IMR-90 (cell line): ENCODE results near the gene SLC17A8. TPM values are rescaled to one million over a fixed set of nuclear protein-coding genes. Genes with fewer than 3 reads are reported as not detected.

Source experiments
- ATAC-seq: fragments of 200-7000 bp; cut with Tn5 transposase; 2 replicates; pipeline ENCODE4 v1.9.1; 2020; ENCODE audit warnings: low read depth, mild to moderate bottlenecking, moderate library complexity
- BruUV-seq: library from RNA; stranded (reverse); fragments of 400-500 nt; replicated peaks from 2 replicates; lab custom pipeline; 2021; lab: Mats Ljungman, UMichigan
- CTCF ChIA-PET: fragments of 300-600 bp; formaldehyde crosslinking; extraction: SDS; loops from one replicate; lab custom pipeline; 2021; ENCODE audit warnings: antibody characterized with exemption; lab: Yijun Ruan, JAX
- POLR2A ChIA-PET: fragments of 300-600 bp; sonication (Branson Sonifier 250); formaldehyde crosslinking; loops from one replicate; lab custom pipeline; 2022; ENCODE audit warnings: antibody characterized with exemption; ENCODE audit not compliant: unreplicated experiment; lab: Charles Lee
- DNase-seq: peaks from one replicate; pipeline ENCODE4 v3.0.0; 2013
- H2AFZ ChIP-seq: replicated peaks from 2 replicates; pipeline ENCODE3; 2013; ENCODE audit warnings: low read length, mild to moderate bottlenecking; ENCODE audit not compliant: poor library complexity
- H2AK5ac ChIP-seq: 2 replicates; pipeline ENCODE4 v1.6.1; 2013; ENCODE audit warnings: low read depth, low read length, inconsistent platforms
- H2AK9ac ChIP-seq: replicated peaks from 2 replicates; pipeline ENCODE3; 2013; ENCODE audit warnings: mild to moderate bottlenecking, low read depth, low read length, moderate library complexity; ENCODE audit not compliant: poor library complexity
- H2BK120ac ChIP-seq: 2 replicates; pipeline ENCODE4 v1.6.1; 2013; ENCODE audit warnings: low read depth, low read length, inconsistent platforms
- H2BK15ac ChIP-seq: 3 replicates; pipeline ENCODE4 v1.6.1; 2013; ENCODE audit warnings: low read depth, low read length, inconsistent platforms
- H2BK20ac ChIP-seq: 2 replicates; pipeline ENCODE4 v1.6.1; 2013; ENCODE audit warnings: low read depth, mild to moderate bottlenecking, inconsistent platforms, low read length, moderate library complexity
- H2BK5ac ChIP-seq: 2 replicates; pipeline ENCODE4 v1.6.1; 2013; ENCODE audit warnings: mild to moderate bottlenecking, low read depth, low read length, inconsistent platforms; ENCODE audit not compliant: poor library complexity, severe bottlenecking
- H3K14ac ChIP-seq: replicated peaks from 2 replicates; pipeline ENCODE4 v1.6.1; 2013; ENCODE audit warnings: low read depth, low read length, inconsistent platforms
- H3K18ac ChIP-seq: 2 replicates; pipeline ENCODE4 v1.6.1; 2013; ENCODE audit warnings: low read depth, low read length, control low read depth
- H3K23ac ChIP-seq: 2 replicates; pipeline ENCODE4 v1.6.1; 2013; ENCODE audit warnings: low read depth, low read length, inconsistent platforms
- H3K27ac ChIP-seq: 2 replicates; pipeline ENCODE4 v1.5.1; 2013; ENCODE audit warnings: mild to moderate bottlenecking, control low read depth, low read length; ENCODE audit not compliant: insufficient read depth
- H3K27me3 ChIP-seq: 2 replicates; pipeline ENCODE4 v1.6.1; 2013; ENCODE audit warnings: low read length; ENCODE audit not compliant: control insufficient read depth, insufficient read depth
- H3K36me3 ChIP-seq: 2 replicates; pipeline ENCODE4 v1.6.1; 2013; ENCODE audit warnings: low read length, mixed read lengths; ENCODE audit not compliant: control insufficient read depth, insufficient read depth
- H3K4ac ChIP-seq: 2 replicates; pipeline ENCODE4 v1.6.1; 2013; ENCODE audit warnings: low read depth, low read length, inconsistent platforms
- H3K4me1 ChIP-seq: 2 replicates; pipeline ENCODE4 v1.6.1; 2013; ENCODE audit warnings: low read length, mixed read lengths; ENCODE audit not compliant: control insufficient read depth, insufficient read depth
- H3K4me2 ChIP-seq: 2 replicates; pipeline ENCODE4 v1.6.1; 2013; ENCODE audit warnings: low read depth, mild to moderate bottlenecking, control low read depth, low read length, moderate library complexity
- H3K4me3 ChIP-seq: 2 replicates; pipeline ENCODE4 v1.5.1; 2013; ENCODE audit warnings: low read depth, mild to moderate bottlenecking, control low read depth, low read length, moderate library complexity; ENCODE audit not compliant: insufficient read depth
- H3K56ac ChIP-seq: 2 replicates; pipeline ENCODE4 v1.6.1; 2013; ENCODE audit warnings: low read length, inconsistent platforms; ENCODE audit not compliant: insufficient read depth; ENCODE audit errors: extremely low read depth
- H3K79me1 ChIP-seq, 2 experiments: 2 replicates each; pipeline ENCODE4 v1.6.1; 2013; ENCODE audit warnings: low read length in 2 of 2, inconsistent platforms in 1 of 2, low read depth in 1 of 2
- H3K9ac ChIP-seq: 2 replicates; pipeline ENCODE4 v1.6.1; 2013; ENCODE audit warnings: low read depth, low read length, control low read depth
- H3K9me1 ChIP-seq: 2 replicates; pipeline ENCODE4 v1.6.1; 2013; ENCODE audit warnings: low read length, inconsistent platforms; ENCODE audit not compliant: insufficient read depth
- H3K9me3 ChIP-seq: 2 replicates; pipeline ENCODE4 v1.6.1; 2013; ENCODE audit warnings: low read length; ENCODE audit not compliant: control insufficient read depth, insufficient read depth
- H4K20me1 ChIP-seq: 2 replicates; pipeline ENCODE4 v1.6.1; 2013; ENCODE audit warnings: low read length, inconsistent platforms; ENCODE audit not compliant: insufficient read depth
- H4K5ac ChIP-seq: 2 replicates; pipeline ENCODE4 v1.6.1; 2013; ENCODE audit warnings: mild to moderate bottlenecking, low read depth, low read length, control low read depth
- H4K8ac ChIP-seq, 2 experiments: 2 replicates each; pipeline ENCODE4 v1.6.1; 2013; ENCODE audit warnings: low read depth in 2 of 2, low read length in 2 of 2, control low read depth in 1 of 2, inconsistent platforms in 1 of 2
- H4K91ac ChIP-seq: 2 replicates; pipeline ENCODE4 v1.6.1; 2013; ENCODE audit warnings: low read depth, low read length, inconsistent platforms; ENCODE audit not compliant: insufficient read depth
- MAFK ChIP-seq: IDR thresholded peaks from 2 replicates; pipeline ENCODE4 v1.6.1; 2012; ENCODE audit warnings: low read depth, low read length, improper control_type of control experiment
- POLR2A ChIP-seq: IDR thresholded peaks from 2 replicates; pipeline ENCODE4 v1.6.1; 2012; ENCODE audit warnings: mild to moderate bottlenecking, low read depth, low read length
- RAD21 ChIP-seq: IDR thresholded peaks from 2 replicates; pipeline ENCODE4 v1.6.1; 2012; ENCODE audit warnings: low read length, improper control_type of control experiment
- WGBS, 2 experiments: methylation state at CpG; one replicate each; pipeline versions ENCODE4 v1.1.5 to v1.1.7; 2013; ENCODE audit warnings: missing lambda C conversion rate in 2 of 2; ENCODE audit not compliant: insufficient read length in 1 of 2; ENCODE audit errors: extremely low coverage in 2 of 2; 5-methylcytosine and 5-hydroxymethylcytosine counted together
- dilution Hi-C: fragments of 300-500 bp; cut with HindIII; formaldehyde crosslinking; loops from one replicate; pipeline ENCODE4 v1.14.3; 2018; ENCODE audit warnings: low sequenced_read_pairs; ENCODE audit not compliant: unreplicated experiment
- in situ Hi-C: fragments of 300-500 bp; cut with MboI; formaldehyde crosslinking; loops from 3 replicates; pipeline ENCODE4 v1.14.3; 2019; ENCODE audit warnings: low sequenced_read_pairs, inconsistent platforms, mixed read lengths
- intact Hi-C: fragments of 100-400 bp; cut with micrococcal nuclease; formaldehyde crosslinking; loops from 2 replicates; pipeline ENCODE4 v1.10.0; 2022
- polyA plus RNA-seq, 3 experiments: library from polyadenylated mRNA; depleted of rRNA; stranded (reverse); fragments of >200 nt; gene quantifications; 2 replicates each; pipeline ENCODE4 v1.2.3, GENCODE V29; 2012; ENCODE audit warnings: low replicate concordance in 1 of 3
- total RNA-seq: library from RNA; depleted of rRNA; stranded (reverse); fragments of >200 nt; gene quantifications from 2 replicates; pipeline ENCODE4 v1.2.3, GENCODE V29; 2012
- TF ChIP-seq, protein P1 (sequence below): conservative IDR thresholded peaks from 2 replicates; pipeline ENCODE4 v1.5.1; 2012; ENCODE audit warnings: mild to moderate bottlenecking, low read depth, low read length, improper control_type of control experiment
- TF ChIP-seq, protein P2 (sequence below): fragments of 150-350 bp; IDR thresholded peaks from 2 replicates; pipeline ENCODE4 v1.6.1; 2016; ENCODE audit warnings: low read depth, mild to moderate bottlenecking, low read length, moderate library complexity, borderline replicate concordance

SLC17A8 gene
- total and polyA plus RNA-seq, 2 of the 4 experiments (the other 2 are of a cell fraction): not detected

DNA sequence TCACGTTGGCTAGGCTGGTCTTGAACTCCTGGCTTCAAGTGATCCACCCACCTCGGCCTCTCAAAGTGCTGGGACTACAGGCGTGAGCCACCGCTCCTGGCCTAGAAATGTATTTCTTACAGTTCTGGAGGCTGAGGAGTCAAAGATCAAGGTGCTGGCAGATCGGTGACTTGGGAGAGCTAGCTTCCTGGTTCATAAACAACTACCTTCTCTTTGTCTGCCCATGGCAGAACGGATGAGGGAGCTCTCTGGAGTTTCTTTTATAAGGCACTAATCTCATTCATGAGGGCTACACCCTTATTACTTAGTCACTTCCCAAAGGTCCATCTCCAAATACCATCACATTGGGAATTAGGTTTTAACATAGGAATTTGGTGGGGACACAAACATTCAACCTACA lies 38.9 kb downstream of the SLC17A8 start:
- Histone ChIP-seq H2BK120ac (no peak overlapping the region), H3K4me1 (no peaks in the 10 kb centered on the region), H3K4ac (no peak overlapping the region), H3K9me1 (no peaks in the 10 kb centered on the region), H3K4me3 (no peak overlapping the region), H4K91ac (no peak overlapping the region), H2AK9ac (no peak overlapping the region), H3K27me3 (no peaks in the 10 kb centered on the region; the same call in 1 of the 2 replicates), H4K5ac (no peak overlapping the region), H2BK5ac (no peak overlapping the region), H3K4me2 (no peak overlapping the region), H2BK15ac (no peak overlapping the region), H3K9me3 (no peaks in the 10 kb centered on the region), H3K9ac (no peak overlapping the region), H3K14ac (no peak overlapping the region), H4K20me1 (no peaks in the 10 kb centered on the region), H2AK5ac (no peak overlapping the region), H3K23ac (no peak overlapping the region), H4K8ac (no peak overlapping the region), H3K36me3 (no peaks in the 10 kb centered on the region), H2BK20ac (no peak overlapping the region), H3K56ac (no peak overlapping the region), H3K27ac (no peak overlapping the region), H2AFZ (no peak overlapping the region), H3K18ac (no peak overlapping the region), H3K79me1 (no peaks in the 10 kb centered on the region)
- no TSS peak for BruUV-seq
- POLR2A ChIA-PET: no interaction called here
- intact Hi-C loops (no loop called here), dilution Hi-C loops (no loop called here), in situ Hi-C loops (no loop called here)
- no CpG with 5 or more reads among the region's 6 CpGs for WGBS, 2 experiments
- DNase-seq (no peak), ATAC-seq (no peak)
- CTCF ChIA-PET: interaction anchor here (1.9 kb wide), 1 partner anchor 9 kb away, joined by 9 read pairs; no protein-coding TSS in a partner anchor
- no peak for TF ChIP-seq RAD21
- TF ChIP-seq MAFK: no peak
- no peak for TF ChIP-seq POLR2A
- TF ChIP-seq, protein P1, sequence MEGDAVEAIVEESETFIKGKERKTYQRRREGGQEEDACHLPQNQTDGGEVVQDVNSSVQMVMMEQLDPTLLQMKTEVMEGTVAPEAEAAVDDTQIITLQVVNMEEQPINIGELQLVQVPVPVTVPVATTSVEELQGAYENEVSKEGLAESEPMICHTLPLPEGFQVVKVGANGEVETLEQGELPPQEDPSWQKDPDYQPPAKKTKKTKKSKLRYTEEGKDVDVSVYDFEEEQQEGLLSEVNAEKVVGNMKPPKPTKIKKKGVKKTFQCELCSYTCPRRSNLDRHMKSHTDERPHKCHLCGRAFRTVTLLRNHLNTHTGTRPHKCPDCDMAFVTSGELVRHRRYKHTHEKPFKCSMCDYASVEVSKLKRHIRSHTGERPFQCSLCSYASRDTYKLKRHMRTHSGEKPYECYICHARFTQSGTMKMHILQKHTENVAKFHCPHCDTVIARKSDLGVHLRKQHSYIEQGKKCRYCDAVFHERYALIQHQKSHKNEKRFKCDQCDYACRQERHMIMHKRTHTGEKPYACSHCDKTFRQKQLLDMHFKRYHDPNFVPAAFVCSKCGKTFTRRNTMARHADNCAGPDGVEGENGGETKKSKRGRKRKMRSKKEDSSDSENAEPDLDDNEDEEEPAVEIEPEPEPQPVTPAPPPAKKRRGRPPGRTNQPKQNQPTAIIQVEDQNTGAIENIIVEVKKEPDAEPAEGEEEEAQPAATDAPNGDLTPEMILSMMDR: no peak
- TF ChIP-seq, protein P2, sequence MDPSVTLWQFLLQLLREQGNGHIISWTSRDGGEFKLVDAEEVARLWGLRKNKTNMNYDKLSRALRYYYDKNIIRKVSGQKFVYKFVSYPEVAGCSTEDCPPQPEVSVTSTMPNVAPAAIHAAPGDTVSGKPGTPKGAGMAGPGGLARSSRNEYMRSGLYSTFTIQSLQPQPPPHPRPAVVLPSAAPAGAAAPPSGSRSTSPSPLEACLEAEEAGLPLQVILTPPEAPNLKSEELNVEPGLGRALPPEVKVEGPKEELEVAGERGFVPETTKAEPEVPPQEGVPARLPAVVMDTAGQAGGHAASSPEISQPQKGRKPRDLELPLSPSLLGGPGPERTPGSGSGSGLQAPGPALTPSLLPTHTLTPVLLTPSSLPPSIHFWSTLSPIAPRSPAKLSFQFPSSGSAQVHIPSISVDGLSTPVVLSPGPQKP: no peak
